ENCODE measurements around the gene KCNAB1.

DNA sequence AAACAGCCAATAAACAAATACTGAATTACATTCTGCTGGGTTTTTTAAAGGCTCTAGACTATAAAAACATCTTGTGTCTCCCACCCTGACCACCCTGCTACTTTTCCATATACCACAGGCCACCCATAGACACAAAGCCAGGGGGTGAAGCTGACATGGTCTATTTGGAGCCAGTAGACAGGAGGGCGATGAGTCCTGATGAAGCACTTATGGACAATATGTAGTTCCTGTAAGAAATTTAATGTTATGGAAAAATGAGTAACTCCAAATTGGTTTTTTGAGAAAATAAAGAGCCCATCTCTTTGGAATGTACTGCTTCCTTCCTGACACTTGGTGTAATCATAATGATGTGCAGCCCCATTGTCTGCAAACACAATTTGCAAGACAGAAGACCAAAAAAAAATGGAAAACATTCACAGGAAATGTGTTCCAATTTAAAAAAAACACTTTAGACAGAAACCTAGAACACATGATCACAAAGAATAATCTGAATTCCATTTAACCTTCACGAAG, 422.7 kb downstream of the KCNAB1 start:
- TF ChIP-seq, protein P1, sequence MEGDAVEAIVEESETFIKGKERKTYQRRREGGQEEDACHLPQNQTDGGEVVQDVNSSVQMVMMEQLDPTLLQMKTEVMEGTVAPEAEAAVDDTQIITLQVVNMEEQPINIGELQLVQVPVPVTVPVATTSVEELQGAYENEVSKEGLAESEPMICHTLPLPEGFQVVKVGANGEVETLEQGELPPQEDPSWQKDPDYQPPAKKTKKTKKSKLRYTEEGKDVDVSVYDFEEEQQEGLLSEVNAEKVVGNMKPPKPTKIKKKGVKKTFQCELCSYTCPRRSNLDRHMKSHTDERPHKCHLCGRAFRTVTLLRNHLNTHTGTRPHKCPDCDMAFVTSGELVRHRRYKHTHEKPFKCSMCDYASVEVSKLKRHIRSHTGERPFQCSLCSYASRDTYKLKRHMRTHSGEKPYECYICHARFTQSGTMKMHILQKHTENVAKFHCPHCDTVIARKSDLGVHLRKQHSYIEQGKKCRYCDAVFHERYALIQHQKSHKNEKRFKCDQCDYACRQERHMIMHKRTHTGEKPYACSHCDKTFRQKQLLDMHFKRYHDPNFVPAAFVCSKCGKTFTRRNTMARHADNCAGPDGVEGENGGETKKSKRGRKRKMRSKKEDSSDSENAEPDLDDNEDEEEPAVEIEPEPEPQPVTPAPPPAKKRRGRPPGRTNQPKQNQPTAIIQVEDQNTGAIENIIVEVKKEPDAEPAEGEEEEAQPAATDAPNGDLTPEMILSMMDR (IDR thresholded peaks at IDR 0.05; ENCODE audit: extremely low read depth in 1 of 2, insufficient read depth in 1 of 2, low read depth in 1 of 2, low read length in 2 of 2) = no peak
- no peak for TF ChIP-seq POLR2A (IDR thresholded peaks at IDR 0.05; ENCODE audit: low read depth, low read length)
- no peak for TF ChIP-seq GATA2 (IDR thresholded peaks at IDR 0.05; ENCODE audit: insufficient read depth, insufficient read length, low read depth, low read length)
- peak; percentile 41 for TF ChIP-seq POLR2AphosphoS5 (IDR thresholded peaks at IDR 0.05; ENCODE audit: insufficient read depth, low read depth, low read length)

Data from endothelial cell of umbilical vein (primary cell).